WI38 (cell line): ENCODE results near the gene MUC4.
"Not testable (repeated sequence)": the region's sequence is repeated elsewhere in the genome, so short reads cannot be mapped to it uniquely, and the experiment has no call there.

ENCODE experiments used
- H3K4me3 ChIP-seq: 2 replicates; pipeline ENCODE4 v1.5.1; 2011; ENCODE audit warnings: low read depth, mild to moderate bottlenecking, control low read depth, low read length
- CTCF ChIP-seq: IDR thresholded peaks from 2 replicates; pipeline ENCODE4 v1.5.1; 2012; ENCODE audit warnings: low read depth, mild to moderate bottlenecking, control low read depth, low read length

MUC4 gene

GRCh38 chr3:195771646-195772300 lies 40.0 kb downstream of the MUC4 start:
- no peak for TF ChIP-seq CTCF
- H3K4me3 ChIP-seq = no peak overlapping the region

GRCh38 chr3:195770841-195771645 lies 40.7 kb downstream of the MUC4 start:
- not testable (repeated sequence) for H3K4me3 ChIP-seq

GRCh38 chr3:195770081-195770840 lies 41.5 kb downstream of the MUC4 start:
- H3K4me3 ChIP-seq = no peak overlapping the region
- TF ChIP-seq CTCF = no peak

- no peak overlapping the region for H3K4me3 ChIP-seq
- no peak for TF ChIP-seq CTCF
Measured at GRCh38 chr3:195769551-195769950, 42.2 kb downstream of the MUC4 start.

GRCh38 chr3:195768831-195769303 lies 42.9 kb downstream of the MUC4 start:
- H3K4me3 ChIP-seq = no peak overlapping the region
- no peak for TF ChIP-seq CTCF

- TF ChIP-seq CTCF = no peak
- no peak overlapping the region for H3K4me3 ChIP-seq
Measured at GRCh38 chr3:195768414-195768813, 43.3 kb downstream of the MUC4 start.

GRCh38 chr3:195767792-195768191 lies 43.9 kb downstream of the MUC4 start:
- no peak overlapping the region for H3K4me3 ChIP-seq
- no peak for TF ChIP-seq CTCF
